ENCODE results near the gene CA11.
"Not testable (repeated sequence)": the region's sequence is repeated elsewhere in the genome, so short reads cannot be mapped to it uniquely, and the experiment has no call there.

CA11 gene

DNA sequence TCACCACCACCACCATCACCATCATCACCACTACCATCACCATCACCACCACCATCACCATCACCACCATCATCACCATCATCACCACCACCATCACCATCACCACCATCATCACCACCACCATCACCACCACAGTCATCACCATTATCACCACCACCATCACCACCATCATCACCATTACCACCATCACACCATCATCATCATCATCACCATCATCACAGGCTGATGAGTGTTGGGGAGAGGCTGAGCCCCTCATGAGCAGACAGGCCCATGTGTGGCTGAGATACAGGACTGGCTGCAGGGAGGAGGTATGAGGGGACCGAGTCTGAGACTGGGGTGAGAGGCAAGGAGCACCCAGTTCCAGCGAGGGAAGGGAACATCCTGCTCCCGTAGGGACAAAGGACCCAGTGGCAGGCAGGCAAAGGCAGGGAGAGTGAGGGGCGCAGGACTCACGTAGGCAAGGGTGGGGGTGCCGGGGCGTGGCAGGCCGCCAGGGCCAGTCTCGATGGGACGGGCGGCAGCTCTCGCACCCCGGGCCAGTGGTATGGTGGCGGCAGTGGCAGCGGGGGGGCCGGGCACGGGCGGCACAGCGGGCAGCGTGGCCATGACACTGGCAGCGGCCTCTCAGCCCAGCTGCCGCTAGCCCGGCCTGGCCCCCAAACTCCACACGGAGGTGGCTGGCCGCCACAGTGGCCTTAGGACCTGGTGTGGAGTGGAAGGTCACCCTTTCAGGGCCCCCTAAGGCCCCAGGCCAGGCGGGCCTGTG, 24.1 kb upstream of the CA11 start:
- DNase-seq (ENCODE audit: low read depth in 2 of 2) = no peak

DNA sequence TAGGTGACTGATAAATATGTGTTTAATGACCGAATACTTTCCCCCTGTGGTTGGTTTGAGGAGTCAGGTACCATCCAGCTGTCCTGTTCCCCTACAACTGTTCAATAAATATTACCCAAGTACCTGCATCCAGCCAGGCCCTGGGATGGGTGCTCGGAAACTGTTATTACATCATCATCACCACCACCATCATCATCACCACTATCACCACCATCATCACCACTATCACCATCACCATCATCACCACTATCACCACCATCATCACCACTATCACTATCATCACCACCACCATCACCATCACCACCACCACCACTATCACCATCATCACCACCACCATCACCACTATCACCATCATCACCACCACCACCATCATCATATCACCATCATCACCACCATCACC, 22.8 kb upstream of the CA11 start:
- no peak for DNase-seq (ENCODE audit: low read depth in 2 of 2)

DNA sequence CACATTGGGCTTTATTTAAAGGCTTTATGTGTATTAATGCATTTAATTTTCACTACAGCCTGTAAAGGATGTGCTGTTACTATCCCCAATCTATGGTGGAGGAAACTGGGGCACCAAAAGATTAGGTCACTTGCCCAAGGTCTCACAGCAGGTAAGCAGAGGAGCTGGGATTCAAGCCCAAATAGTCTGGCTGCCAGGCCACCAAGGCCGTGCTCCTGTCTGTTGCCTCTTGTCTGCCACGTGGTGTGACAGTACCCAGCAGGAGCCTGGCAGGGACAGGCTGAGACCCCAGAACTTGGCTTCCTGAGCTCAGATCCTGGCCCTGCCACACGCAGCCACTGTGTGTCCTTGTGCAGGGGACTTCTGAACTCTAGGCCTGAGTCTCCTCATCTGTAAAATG, 22.3 kb upstream of the CA11 start:
- no peak for DNase-seq (ENCODE audit: low read depth in 2 of 2)

DNA sequence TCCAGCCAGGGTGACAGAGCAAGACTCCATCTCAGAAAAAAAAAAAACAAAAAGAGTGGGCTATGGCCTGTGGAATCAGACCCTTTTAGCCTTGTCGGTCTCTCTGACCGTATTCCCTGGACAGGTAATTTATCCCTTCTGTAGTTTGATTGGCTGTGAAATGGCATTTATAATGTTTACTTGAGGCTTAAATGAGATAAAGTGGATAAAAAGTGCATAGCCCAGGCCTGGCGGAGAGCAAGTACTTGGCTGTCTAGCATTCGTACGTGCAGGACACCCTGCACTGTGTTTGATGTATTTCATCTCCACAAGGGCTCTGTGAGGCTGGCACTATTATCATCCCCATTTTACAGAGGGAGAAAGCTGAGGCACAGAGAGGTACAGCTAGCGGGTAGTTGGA, 19.8 kb upstream of the CA11 start:
- DNase-seq (ENCODE audit: low read depth in 2 of 2) = no peak

DNA sequence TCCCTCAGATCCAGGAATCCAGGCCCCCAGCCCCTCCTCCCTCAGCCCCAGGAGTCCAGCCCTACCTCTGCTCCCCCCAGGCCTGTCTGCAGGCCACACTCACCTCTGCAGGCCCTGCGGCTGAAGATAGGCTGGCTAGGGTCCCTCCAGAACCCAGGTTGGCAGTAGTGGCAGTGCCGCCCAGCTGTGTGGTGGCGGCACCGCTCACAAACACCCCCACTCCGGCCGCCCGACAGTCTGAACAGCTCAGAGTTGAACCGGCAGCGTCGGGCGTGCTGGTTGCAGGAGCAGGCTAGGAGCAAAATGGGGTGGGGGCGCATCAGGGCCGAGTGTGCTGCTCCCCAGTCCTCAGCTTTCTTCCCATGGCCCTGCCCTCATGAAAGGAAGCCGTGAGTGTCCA, 18.5 kb upstream of the CA11 start:
- no peak for DNase-seq (ENCODE audit: low read depth in 2 of 2)

DNA sequence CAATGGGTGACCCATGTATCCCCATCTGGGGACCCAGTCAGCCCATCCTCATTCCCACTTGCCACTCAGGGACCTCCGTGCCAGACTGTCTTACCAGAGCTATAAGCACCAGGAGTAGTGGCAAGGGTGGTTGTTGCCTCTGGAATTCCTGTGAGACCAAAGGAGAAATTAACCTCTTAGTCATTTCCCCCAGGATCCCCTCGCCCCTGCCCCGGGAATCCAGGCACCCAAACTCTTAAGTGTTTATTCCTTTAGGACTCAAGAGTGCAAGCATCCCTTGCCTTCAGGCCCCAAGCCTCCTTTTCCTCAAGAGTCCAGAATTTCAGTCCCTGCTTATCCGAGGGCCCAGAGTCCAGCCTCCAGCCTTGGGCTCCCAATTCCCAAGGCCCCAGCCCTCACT, 17.7 kb upstream of the CA11 start:
- no peak for DNase-seq (ENCODE audit: low read depth in 2 of 2)

DNA sequence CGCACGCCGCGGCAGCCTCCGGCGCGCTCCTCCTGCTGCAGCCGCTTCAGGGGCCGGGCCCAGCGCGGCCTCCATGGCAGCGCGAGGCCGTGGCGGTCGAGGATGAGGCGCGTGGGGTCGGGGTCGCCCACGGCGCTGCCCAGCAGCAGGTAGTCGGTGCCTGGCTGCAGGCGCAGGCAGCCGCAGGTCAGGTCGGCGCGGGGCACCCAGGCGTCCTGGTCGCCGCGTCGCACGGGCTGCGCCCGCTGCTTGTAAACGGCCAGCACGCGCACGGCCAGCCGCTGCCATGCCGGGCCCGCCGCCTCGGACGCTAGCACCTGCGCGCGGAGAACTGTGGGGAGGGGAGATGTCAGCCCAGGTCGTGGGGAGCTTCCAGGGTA, 15.7 kb upstream of the CA11 start:
- no peak for DNase-seq (ENCODE audit: low read depth in 2 of 2)

DNA sequence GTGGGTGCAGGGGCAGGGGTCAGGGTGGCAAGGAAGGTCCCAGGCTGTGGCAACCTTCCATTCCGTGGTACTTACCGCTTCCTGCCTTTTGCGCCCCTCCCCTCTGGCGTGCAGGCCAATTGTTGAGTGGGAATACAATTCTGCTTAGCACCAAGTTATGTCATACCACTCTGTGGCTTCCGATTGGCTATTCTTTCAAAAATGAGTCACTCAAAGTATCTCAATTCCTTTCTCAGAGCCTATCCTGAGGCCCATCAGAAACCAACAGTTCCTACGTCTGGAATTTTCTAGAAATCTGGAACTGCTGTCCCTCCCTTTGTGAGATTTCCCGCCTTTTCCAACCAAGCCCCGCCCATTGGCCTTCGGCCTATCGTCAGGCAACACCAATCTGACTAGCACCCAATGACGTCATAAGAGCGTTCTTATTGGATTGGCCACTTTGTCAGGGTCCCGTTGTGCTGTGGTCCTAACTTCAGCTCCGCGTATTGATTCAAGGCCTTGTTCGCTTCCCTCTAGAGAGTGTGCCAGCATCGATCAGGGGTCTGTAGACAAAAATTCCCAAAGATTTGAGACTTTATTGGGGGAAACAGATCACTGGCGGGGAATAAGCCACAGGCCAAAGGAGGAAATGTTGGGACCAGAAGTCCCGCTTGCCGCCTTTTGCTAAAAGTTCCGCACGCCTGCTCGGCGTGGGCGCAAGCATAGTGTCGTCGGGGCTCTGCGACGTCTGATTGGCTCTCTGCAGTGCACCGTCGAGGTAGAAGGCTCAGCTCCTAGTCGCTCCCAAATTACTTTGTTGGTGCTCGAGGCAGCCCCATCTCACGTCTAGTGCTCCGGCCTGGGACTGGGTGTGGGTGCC, 15.1 kb upstream of the CA11 start:
- peak; percentile 42 to 44 for DNase-seq (ENCODE audit: low read depth in 2 of 2)

DNA sequence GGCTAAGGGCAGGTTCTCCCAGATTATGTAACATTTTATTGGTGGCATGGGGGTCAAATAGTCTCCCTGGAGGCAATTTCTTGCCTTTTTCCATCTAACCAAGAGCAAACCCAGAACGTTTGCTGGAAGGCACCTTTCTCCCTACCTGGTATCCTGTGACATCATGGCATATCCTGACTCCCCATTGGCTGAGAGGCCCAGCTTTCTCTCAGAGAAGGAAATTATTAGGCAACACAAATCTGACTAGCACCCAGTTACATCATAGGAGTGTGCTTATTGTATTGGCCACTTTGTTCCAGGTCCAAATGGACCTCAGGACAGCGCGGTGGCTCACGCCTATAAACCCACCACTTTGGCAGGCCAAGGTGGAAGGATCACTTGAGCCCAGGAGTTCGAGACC, 13.8 kb upstream of the CA11 start:
- DNase-seq (ENCODE audit: low read depth in 2 of 2) = no peak

DNA sequence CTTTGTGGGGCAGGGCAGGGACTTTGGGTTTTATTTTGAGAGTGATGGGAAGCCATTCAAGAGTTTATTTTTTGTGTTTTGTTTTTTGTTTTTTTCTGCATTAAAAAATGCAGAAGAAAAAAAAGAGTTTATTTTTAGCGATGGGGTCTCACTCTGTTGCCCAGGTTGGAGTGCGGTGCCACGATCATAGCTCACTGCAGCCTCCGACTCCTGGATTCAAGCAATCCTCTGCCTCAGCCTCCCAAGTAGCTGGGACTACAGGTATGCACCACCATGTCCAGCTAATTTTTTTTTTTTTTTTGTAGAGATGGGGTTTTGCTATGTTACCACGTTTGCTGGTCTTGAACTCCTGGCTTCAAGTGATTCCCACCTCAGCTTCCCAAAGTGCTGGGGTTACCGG, 12.5 kb upstream of the CA11 start:
- DNase-seq (ENCODE audit: low read depth in 2 of 2) = no peak

DNA sequence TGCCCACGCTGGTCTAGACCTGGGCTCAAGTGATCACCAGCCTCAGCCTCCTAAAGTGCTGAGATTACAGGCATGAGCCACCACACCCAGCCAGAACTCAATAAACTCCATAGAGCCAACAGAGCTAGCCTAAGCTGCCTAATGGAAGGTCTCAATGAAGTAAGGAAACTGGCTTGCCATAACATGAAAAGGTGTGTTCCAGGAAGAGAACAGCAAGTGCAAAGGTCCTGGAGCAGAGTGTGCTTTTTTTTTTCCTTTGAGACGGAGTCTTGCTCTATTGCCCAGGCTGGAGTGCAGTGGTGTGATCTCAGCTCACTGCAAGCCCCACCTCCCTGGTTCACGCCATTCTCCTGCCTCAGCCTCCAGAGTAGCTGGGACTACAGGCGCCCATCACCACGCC, 11.8 kb upstream of the CA11 start:
- not testable (repeated sequence) for DNase-seq (ENCODE audit: low read depth in 2 of 2)

DNA sequence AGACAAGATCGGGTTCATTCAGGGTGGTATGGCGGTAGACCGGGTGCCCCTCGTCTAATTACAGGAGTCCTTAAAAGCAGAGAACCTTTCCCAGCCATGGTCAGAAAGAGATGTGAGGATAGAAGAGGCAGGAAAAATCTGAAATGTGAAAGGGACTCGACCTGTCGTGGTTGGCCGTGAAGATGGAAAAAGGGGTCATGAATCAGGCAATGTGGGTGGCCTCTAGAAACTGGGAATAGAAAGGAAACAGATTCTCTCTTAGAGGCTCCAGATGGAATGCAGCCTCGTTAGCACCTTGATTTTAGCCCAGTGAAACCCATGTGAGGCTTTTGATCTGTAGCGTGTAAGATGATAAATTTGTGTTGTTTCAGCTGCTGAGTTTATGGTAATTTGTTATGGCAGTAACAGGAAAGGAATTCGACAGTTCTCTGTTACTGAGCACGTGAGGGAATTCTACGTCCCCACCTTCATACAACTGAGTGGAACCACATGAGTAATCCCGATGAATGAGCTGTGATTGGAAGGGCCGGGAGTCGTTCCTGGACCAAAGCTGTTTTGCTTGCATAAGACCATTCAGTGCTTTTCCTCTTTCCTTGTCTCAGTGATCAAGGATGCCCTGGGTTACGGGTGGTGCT, 11.0 kb upstream of the CA11 start:
- DNase-seq (ENCODE audit: low read depth in 2 of 2) = no peak

DNA sequence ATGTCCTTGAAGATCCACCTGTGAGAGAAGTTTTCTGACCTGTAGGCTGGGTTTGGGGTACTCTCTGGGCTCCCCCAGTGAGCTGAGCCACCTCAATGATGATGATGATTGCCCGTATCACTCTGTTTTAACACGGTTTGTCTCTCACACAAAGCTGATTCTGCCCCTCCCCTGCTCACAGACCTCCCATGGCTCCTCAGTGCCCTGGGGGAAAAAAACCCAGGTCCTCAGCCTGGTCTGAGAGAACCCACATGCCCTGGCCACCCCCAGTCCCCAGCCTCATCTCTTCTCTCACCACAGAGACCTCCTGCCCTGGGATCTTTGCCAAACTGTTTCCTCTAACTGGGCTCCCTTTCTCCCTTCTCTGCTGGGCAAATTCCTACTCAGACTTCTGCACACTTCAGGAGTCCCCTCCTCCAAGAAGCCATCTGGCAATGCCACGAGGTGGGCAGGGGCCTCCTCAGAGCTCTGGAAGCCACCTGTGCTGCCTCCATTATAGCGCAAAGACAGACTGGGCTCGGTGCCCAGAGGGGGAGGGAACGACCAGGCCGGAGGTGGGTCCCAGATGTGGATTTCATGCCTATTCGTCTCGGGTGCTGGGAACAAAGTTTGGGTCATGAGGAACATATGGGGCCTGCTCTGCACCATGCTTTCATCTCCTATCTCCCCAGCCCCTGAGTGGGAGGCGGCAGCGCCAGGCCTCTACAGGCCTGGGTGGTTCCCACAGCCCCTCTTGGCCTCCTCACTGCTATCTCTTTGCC, 8.5 kb upstream of the CA11 start:
- DNase-seq (ENCODE audit: low read depth in 2 of 2) = no peak

DNA sequence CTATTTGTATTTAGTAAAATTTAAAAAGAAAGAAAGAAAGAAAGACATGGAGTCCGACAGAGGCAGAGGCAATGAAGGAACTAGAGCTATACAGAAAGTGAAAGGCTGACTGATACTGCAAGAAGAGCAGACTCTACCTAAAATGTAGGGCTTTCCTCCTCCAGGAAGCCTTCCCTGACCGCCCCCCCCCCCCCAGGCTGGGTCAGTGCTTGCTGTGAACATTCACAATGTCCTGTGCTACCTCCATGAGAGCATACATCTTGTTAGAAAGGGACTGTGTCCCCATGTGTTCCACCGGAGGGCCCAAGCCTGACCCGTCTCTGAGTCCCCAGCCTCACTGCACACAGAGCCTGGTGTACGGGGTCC, 5.7 kb upstream of the CA11 start:
- no peak for DNase-seq (ENCODE audit: low read depth in 2 of 2)

DNA sequence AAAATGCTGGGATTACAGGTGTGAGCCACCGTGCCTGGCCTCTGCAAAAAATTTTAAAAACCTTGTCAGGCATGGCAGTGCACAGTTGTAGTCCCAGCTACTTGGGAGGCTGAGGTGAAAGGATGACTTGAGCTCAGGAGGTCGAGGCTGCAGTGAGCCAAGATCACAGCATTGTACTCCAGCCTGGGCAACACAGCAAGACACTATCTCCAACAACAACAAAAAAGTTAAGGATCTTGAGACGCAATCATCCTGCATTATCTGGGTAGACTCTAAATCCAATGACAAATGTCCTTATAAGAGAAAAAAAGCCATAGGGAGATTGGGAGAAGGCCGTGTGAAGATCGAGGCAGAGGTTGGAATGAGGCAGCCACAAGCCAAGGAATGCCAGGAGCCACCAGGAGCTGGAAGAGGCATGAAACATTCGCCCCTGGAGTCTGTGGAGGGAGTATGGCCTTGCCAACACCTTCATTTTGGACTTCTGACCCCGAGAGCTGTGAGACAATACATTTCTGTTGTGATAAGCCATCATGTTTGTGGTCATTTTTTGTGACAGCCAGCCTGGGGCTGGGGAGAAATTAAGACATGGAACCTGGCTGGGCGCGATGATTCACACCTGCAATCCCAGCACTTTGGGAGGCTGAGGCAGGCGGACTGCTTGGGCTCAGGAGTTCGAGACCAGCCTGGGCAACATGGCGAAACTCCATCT, 5.1 kb upstream of the CA11 start:
- DNase-seq (ENCODE audit: low read depth in 2 of 2) = no peak

DNA sequence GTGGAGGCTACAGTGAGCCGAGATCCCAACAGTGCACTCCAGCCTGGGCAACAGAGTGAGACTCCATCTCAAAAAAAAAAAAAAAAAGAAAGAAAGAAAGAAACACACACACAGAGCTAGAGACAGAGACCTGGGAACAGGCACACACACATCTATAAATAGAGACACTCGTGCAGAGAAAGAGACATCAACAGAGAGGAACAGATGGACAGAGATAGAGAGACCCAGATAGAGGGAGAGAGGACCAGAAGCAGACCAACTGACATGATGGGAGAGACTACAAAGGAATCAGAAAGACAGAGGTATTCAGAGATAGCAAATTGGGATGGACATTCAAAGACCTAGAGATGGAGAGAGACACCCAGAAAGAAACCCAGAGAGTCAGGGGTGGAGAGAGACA, 2.1 kb upstream of the CA11 start:
- no peak for DNase-seq (ENCODE audit: low read depth in 2 of 2)

DNA sequence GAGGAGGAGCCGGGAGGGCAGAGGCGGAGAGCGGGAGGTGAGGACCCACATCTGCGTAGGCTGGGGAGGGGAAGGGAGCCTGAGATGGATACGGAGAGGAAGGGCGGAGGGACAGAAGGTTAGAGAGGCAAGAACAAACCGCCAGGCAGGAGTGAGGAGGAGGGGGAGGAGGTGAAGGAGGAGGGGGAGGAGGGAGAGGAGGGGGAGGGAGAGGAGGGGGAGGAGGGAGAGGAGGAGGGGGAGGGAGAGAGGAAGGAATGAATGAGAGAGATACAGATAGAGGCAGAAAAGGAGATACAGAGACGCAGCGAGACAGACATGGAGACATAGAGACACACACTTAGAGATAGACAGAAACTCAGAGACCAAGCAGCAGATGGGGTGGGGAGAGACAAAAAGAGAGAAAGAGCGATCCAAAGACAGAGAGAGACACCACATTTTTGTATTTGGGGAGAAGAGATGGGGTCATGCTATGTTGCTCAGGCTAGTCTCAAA, 782 bp upstream of the CA11 start:
- DNase-seq (ENCODE audit: low read depth in 2 of 2) = no peak

DNA sequence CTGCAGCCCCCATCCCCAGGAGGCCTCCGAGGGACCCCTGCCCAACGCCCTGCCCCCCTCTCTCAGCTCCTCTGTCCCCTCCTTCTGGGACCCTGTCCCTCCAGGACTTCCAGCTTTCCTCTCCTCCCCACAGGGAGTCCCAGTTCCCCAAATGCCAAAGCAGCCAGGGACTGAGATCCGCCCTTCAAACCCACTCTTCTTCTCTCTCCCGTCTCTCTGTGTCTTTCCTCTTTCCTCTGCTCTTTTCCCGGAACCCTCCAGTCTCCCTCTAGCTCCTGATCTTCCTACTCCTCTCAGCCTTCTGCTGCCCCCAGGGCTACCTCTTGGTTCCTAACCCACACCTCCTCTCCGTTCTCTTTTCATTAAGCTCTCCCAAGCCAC, 377 bp downstream of the CA11 start:
- DNase-seq (ENCODE audit: low read depth in 2 of 2) = no peak

DNA sequence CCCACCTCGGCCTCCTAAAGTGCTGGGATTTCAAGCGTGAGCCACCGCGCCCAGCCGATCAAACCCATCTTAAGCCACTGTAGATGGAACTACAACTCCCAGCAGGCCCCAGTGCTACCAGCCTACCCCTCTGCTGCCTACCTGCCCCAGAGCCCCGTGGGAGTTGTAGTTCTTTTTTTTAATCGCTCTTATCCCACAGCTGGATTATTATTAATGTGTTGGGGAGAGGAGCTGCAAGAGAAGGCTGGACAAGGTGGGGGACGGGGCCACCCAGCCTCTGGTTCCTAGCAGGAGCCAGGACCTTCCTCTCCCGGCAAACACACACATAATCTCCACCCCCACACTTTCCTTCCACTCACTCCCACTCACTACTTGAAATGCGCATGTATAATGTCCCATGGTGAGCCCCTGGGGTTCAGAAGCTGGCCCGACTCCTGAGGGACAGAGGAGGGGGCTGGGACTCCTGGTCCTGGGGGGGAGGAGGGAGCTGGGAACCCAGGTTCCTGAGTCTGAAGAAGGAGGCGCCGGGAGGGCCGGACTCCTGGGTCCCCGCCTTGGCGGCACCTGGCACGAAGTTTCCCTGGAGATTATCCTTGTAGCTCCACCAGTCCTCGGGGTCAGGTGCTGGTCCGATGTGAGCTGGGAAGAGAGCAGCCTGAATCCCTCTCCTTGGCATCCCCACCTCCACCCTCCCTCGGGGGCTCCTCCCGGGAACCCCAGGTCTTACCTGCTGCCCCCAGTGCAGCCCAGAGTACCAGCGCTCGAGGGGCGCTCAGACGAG, 958 bp downstream of the CA11 start:
- DNase-seq (ENCODE audit: low read depth in 2 of 2) = peak; percentile 30 to 51

DNA sequence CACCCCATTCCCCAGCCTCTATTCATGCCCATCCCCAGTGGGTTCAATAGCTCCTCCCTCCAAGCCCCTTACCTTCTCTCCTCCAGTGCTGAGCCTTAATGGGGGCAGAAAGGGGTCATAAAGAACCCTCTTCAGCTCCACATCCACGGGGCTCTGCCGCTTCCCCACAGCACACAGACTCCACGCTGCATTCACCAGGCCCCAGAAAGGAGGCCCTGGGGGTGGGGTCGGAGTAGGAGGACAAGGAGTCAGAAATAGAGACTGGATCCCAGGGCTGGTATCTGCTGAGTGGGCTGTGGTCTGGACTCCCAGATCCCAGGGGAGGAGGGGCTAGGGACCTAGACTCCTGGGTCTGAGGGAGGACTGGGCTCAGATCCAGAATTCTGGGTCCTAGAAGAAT, 1.6 kb downstream of the CA11 start:
- DNase-seq (ENCODE audit: low read depth in 2 of 2) = no peak

DNA sequence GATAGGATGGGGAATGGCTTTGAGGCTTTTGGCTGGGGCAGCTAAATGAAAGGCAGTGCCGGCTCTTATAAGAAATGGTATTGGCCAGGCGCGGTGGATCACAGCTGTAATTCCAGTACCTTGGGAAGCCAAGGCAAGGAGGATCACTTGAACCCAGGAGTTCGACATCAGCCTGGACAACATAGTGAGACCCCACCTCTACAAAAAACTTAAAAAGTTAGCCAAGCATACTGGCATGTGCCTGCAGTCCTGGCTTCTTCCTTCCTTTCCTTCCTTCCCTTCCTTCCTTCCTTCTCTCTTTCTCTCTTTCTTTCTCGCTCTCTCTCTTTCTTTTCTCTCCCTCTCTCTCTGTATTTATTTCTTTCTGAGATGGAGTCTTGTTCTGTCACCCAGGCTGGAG, 3.1 kb downstream of the CA11 start:
- no peak for DNase-seq (ENCODE audit: low read depth in 2 of 2)
